ENCODE results near the gene AP3B2.

DNA sequence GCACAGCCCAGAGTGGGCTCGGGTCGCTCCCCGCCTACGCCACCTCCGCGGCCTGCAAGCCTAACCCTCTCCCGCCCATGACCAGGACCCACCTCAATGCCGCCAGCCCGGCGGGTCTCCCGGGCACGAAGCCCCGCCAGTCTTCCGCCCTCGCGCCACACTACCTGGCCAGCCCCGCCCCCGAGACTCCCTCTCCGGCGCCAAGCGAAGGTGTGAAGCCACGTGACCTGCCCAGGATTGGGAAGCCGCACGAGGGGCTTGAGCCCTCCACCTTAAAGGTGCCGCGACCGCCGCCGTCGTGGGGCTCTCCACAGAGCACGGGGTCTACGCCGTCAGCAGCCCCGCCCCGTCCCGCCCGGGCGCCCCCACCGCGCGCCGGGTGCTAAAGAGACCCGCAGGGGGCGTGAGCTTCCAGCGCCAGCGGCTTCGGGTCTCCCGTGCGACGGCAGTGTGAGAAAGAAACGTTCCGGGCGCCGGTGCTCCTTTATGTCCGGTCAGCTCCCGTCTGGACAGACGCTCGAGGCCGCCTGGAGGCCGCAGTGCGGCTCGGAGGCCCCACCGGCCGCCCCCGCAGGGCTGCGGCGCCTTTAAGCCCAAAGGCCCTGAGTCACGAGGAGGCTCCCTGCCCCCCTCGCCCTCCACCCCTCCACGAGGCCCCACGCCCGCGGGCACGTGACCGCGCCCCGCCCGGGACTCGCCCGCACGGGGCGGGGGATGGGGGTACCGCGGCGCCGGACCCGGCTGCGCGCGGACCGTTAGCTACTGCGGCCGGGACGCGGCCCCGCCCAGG, 62.4 kb downstream of the AP3B2 start, which contains the start of gene CPEB1:
- TF ChIP-seq, protein P1, sequence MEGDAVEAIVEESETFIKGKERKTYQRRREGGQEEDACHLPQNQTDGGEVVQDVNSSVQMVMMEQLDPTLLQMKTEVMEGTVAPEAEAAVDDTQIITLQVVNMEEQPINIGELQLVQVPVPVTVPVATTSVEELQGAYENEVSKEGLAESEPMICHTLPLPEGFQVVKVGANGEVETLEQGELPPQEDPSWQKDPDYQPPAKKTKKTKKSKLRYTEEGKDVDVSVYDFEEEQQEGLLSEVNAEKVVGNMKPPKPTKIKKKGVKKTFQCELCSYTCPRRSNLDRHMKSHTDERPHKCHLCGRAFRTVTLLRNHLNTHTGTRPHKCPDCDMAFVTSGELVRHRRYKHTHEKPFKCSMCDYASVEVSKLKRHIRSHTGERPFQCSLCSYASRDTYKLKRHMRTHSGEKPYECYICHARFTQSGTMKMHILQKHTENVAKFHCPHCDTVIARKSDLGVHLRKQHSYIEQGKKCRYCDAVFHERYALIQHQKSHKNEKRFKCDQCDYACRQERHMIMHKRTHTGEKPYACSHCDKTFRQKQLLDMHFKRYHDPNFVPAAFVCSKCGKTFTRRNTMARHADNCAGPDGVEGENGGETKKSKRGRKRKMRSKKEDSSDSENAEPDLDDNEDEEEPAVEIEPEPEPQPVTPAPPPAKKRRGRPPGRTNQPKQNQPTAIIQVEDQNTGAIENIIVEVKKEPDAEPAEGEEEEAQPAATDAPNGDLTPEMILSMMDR (conservative IDR thresholded peaks at IDR 0.05 in 1 of 2, IDR thresholded peaks at IDR 0.05 in 1 of 2; ENCODE audit: low read depth in 1 of 2, low read length in 2 of 2): peak in 1 of 2 donors; percentile 12
- no peak for TF ChIP-seq EZH2 (IDR thresholded peaks at IDR 0.05; ENCODE audit: low read length, missing control alignments)
